ENCODE data around the gene TAS2R43.
"Not testable (repeated sequence)": the region's sequence is repeated elsewhere in the genome, so short reads cannot be mapped to it uniquely, and the experiment has no call there.

TAS2R43 gene, protein sequence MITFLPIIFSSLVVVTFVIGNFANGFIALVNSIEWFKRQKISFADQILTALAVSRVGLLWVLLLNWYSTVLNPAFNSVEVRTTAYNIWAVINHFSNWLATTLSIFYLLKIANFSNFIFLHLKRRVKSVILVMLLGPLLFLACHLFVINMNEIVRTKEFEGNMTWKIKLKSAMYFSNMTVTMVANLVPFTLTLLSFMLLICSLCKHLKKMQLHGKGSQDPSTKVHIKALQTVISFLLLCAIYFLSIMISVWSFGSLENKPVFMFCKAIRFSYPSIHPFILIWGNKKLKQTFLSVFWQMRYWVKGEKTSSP

GRCh38 chr12:11092128-11092527, at the start of gene TAS2R43:
TAS2R43 (minus strand) TSS chr12:11092313; CDS start chr12:11092229, 84 bp downstream.
- DNase-seq, result no peak

DNA sequence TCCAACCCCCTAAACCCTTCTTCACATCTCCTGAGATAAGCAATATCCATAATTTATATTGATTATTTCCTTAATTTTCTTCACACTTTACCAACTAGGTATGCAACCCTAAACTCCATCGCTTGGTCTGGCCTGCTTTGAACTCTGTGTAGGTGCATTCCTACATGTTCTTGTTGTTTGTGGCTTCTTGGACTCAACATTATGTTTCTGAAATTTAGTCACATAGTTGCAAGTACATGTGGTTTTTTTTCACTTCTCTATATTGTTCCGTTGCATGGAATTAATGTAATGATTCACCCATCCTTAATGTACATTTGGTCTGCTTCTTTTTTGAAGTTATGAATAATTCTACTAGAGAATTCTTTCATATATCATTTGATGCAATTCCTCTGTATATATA, 44.0 kb upstream of the TAS2R43 start:
- DNase-seq, result no peak

GRCh38 chr12:11134305-11134704, 42.2 kb upstream of the TAS2R43 start, which contains the start of gene TAS2R30:
TAS2R30 (minus strand) TSS chr12:11134644; CDS start chr12:11134244, 400 bp downstream.
- no peak for DNase-seq

GRCh38 chr12:11133816-11134215, 41.7 kb upstream of the TAS2R43 start:
- no peak for DNase-seq

DNA sequence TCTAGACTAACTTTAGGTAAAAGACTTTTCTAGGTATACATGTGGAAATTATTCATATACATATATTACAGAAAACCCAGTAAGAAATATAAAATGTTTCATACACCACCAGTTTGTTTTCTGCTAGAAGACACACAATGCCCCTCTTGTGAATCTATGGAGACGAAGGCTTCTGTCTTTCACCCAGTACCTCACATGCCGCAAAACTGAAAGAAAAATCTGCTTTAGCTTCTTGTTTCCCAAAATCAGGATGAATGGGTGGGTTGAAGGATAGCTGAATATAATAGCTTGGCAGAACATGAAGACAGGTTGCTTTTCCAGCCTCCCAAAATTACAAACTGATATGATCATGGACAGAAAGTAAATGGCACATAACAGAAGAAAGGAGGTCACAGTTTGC, 41.0 kb upstream of the TAS2R43 start:
- no peak for DNase-seq

DNA sequence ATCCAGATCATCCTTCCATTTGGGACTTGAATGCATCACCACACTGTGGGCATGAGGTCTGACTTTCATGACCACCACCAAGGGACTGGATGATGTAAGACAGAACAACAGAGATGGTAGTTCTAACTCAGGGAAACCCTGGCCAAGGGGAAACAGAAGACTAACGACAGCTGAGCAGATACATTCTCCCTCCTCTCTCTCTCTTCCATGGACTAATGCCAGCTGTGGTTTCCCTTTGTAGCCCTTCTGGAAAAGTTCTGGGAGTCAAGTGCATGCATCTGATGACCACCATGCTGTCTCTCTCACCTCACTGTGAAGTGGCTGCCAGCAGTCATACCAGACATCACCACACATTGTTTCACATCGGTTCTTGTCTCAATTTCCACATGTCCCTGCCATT, 38.9 kb upstream of the TAS2R43 start:
- DNase-seq, result no peak

- no peak for DNase-seq
These were observed 38.3 kb upstream of the TAS2R43 start for GRCh38 chr12:11130382-11130781.

- not testable (repeated sequence) for DNase-seq
These were observed 22.0 kb upstream of the TAS2R43 start for GRCh38 chr12:11114130-11114529.

- DNase-seq, result not testable (repeated sequence)
These were observed 19.1 kb upstream of the TAS2R43 start for GRCh38 chr12:11111213-11111612.

DNA sequence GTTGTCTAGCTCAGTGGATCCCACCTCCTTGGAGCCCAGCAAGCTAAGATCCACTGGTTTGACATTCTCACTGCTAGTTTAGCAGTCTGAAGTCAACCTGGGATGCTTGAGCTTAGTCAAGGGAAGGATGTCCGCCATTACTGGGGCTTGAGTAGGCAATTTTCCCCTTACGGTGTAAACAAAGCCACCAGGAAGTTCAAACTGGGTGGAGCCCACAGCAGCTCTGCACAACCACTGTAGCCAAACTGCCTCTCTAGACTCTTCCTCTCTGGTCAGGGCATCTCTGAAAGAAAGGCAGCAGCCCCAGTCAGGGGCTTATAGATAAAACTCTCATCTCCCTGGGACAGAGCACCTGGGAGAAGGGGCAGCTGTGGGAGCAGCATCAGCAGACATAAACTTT, 16.7 kb upstream of the TAS2R43 start:
- no peak for DNase-seq

GRCh38 chr12:11107719-11108118, 15.6 kb upstream of the TAS2R43 start:
- no peak for DNase-seq

DNA sequence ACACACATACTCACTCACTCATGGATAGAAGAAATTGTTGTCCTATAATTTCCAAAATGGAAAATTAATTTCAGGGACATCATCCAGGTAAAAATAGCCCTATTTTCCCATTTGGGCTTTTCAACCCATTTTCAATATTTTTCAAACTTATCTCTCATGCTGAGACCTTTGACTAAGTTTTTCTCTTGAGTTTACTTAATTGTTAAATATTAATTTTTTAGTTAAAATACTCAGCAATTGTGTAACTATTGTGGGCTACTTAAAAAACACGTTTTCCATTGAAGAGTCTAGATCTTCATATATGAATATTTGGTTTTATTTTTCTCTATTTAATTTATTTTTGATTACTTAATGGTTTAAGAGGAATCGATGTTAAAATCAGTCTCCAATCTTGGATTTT, 14.2 kb upstream of the TAS2R43 start:
- no peak for DNase-seq

DNA sequence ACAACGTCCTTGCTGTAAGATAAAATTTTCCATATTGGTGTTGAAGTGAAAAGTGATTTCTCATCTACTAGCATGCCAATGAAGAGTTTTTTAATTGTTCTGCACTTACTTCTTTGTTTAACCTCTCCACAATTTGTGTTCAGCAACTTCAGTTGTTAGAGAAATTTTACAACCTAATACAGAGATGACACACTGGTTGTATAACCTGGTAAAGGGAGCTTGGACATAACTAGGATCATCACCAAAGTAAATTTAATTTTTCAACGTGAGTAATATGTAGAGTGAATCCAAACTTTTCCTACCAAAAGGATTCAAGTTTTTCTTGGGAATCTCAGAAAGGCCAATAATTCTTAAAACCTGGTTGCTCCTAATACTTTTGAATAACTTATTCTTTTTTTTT, 13.4 kb upstream of the TAS2R43 start:
- DNase-seq, result no peak

DNA sequence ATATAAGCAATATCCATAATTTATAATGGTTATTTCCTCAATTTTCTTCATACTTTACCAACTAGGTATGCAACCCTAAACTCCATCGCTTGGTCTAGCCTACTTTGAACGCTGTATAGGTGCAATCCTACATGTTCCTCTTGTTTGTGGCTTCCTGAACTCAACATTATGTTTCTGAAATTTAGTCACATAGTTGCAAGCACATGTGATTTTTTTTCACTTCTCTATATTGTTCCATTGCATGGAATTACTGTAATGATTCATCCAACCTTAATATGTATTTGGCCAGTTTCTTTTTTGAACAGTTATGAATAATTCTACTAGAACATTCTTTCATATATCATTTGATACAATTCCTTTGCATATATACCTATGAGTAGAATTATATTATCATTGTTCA, 2.8 kb upstream of the TAS2R43 start:
- DNase-seq, result not testable (repeated sequence)

DNA sequence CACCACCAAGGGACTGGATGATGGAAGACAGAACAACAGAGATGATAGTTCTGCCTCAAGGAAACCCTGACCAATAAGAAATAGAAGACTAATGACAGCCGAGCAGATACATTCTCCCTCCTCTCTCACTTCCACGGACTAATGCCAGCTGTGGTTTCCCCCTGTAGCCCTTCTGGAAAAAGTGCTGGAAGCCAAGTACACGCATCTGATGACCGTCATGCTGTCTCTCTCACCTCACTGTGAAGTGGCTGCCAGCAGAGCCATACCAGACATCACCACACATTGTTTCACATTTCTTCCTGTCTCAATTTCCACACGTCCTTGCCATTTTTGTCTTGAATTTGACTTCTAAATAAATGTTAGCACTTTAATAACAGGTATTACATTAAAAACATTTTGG, 2.9 kb downstream of the TAS2R43 start:
- no peak for DNase-seq

DNA sequence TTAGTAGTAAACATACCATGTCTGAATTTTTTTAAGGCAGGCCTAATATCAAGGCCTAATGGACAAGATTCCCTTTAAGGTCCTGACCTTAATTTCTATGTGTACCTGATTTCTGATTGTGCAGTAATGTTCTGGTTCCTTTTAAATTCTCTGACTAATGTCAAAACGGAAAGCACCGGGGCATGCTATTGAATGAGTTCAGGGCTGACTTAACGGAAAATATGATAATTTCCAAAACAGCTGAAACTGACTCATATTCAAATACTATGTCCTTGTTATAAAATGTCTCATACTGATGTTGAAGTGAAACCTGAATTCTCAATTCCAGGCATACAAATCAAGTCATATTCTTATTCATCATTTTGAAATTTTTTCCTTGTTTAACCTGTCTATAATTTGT, 6.7 kb downstream of the TAS2R43 start:
- no peak for DNase-seq

GRCh38 chr12:11081987-11082386, 10.1 kb downstream of the TAS2R43 start:
- DNase-seq, result no peak

GRCh38 chr12:11078246-11078645, 13.9 kb downstream of the TAS2R43 start:
- DNase-seq, result no peak

GRCh38 chr12:11075642-11076041, 16.5 kb downstream of the TAS2R43 start:
- no peak for DNase-seq

DNA sequence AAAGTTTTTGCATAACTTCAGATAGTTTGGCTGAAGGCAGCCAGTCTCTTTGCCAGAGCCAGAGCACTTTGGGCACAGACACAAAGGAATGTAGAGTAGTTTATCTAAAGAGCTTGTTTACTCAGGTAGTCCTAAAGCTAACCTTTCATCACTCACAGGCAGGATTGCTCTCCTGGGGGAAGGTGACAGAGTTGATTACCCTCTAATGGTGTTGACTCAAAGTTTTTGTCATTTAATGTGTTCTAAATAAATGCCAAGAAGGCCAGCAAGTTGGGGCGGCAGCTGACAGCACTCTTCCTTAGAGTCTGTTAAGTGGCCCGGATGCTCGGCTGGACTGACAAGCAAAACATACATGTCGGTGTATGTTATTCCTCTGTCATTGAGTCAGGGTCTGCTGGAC, 20.7 kb downstream of the TAS2R43 start:
- no peak for DNase-seq

DNA sequence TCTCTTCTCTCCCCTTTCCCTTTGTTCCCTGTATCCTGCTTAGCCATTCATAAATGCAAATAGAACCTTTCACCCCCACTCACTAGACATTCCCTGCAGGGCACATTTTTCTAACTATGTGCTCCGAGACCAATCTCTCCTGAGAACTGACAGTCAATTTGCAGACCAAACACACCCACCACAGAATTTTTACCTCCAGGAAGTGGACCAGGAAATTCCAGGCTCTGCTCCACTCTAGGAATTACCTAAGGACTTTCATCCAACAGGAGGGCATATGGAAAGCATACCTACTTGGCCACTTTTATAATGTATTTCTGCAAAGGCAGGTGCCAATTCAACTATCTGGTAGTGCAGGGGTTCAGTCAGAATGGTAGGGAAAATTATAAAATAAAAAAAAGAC, 21.1 kb downstream of the TAS2R43 start:
- DNase-seq, result no peak

DNA sequence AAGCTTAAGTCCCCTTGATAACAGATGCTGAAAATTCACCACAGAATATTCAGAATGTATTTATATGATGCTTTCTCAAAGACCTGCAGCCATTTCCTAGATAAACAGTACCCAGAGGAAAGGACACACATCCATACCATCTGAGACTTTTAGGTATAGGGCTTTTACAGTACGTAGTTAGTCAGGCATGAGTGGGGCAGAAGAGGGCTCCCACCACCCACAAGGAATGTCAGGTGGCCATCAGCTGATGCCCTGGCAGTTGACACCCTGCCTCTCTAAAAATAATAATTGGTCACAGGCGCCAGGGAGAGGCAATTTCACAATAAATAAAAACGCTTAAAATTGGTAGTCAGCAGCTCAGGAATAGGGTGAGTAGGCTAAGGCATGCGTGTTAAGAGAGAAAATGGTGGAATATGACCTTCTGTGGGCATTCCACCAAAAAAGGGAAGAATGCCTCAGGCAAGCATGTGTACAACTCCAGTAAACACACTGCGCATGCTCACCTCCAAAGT, 22.2 kb downstream of the TAS2R43 start:
- no peak for DNase-seq

DNA sequence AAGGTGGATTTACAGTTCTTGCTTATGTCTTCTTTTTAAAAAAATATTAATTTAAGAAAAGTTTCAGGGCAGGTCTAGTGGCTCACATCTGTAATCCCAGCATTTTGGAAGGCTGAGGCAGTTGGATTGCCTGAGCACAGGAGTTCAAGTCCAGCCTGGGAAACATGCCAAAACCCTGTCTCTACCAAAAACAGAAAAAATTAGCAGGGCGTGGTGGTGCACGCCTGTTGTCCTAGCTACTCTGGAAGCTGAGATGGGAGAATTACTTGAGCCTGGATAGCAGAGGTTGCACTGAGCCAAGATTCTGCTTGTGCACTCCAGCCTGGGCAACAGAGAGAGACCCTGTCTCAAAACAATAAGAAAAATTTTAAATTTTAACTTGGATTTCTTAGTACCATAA, 24.6 kb downstream of the TAS2R43 start:
- no peak for DNase-seq

- DNase-seq, result not testable (repeated sequence)
These were observed 29.9 kb downstream of the TAS2R43 start, which contains the start of gene TAS2R46 for GRCh38 chr12:11062194-11062593. TAS2R46 (minus strand) TSS chr12:11062294; CDS start chr12:11062294, 0 bp downstream.

GRCh38 chr12:11059784-11060183, 32.3 kb downstream of the TAS2R43 start:
- no peak for DNase-seq

Data from NCI-H187 (cell line).